ENCODE measurements around the gene S1PR5. TPM values are rescaled to one million over a fixed set of nuclear protein-coding genes. Genes with fewer than 3 reads are reported as not detected.
"Not testable (repeated sequence)": the region's sequence is repeated elsewhere in the genome, so short reads cannot be mapped to it uniquely, and the experiment has no call there.

The S1PR5 gene
- total RNA-seq, 1 donor from 2014 or later, result not detected

DNA sequence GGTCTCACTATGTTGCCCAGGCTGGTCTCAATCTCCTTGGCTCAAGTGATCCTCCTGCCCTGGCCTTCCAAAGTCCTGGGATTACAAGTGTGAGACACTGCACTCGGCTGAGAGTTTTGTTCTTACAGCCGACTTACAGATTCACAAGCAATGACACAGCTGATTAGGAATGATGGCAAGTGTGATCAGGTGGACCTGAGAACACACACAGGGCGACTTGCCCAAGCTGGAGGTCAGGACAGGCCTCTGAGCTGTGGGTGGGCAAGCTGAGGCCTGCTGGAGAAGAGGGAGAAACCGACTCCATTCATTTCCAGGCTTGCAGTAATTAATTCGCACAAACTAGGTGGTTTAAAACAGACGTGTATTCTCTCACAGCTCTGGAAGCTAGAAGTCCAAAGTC lies 18.4 kb upstream of the S1PR5 start:
- no peak overlapping the region for H3K4me3 ChIP-seq (ENCODE audit: low read depth, low read length)
- TF ChIP-seq, protein P1, sequence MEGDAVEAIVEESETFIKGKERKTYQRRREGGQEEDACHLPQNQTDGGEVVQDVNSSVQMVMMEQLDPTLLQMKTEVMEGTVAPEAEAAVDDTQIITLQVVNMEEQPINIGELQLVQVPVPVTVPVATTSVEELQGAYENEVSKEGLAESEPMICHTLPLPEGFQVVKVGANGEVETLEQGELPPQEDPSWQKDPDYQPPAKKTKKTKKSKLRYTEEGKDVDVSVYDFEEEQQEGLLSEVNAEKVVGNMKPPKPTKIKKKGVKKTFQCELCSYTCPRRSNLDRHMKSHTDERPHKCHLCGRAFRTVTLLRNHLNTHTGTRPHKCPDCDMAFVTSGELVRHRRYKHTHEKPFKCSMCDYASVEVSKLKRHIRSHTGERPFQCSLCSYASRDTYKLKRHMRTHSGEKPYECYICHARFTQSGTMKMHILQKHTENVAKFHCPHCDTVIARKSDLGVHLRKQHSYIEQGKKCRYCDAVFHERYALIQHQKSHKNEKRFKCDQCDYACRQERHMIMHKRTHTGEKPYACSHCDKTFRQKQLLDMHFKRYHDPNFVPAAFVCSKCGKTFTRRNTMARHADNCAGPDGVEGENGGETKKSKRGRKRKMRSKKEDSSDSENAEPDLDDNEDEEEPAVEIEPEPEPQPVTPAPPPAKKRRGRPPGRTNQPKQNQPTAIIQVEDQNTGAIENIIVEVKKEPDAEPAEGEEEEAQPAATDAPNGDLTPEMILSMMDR (conservative IDR thresholded peaks at IDR 0.05; ENCODE audit: low read depth, low read length), result no peak
- no peak for DNase-seq (ENCODE audit: low read depth)

- TF ChIP-seq, protein P1 (conservative IDR thresholded peaks at IDR 0.05; ENCODE audit: low read depth, low read length), result no peak
- no peak for DNase-seq (ENCODE audit: low read depth)
- no peak overlapping the region for H3K4me3 ChIP-seq (ENCODE audit: low read depth, low read length)
Observed at GRCh38 chr19:10533646-10534386, 16.6 kb upstream of the S1PR5 start.

DNA sequence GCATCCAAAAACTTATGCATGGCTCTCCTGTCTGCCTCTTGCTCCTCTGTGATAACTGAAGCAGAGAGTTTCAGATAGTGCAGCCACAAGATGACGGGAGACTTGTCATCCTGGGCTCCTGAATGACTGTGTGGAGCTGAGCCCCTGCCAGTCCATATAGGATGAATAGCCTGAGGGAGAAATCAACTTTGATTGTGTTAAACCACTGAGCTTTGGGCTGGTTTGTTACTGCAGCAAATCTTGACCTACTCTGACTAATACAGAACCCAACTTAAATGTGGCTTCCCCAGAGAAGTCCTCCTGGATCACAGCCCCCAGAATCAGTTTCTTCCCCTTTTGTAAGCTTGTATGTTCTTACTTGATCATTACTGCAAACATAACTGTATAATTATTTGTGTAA lies 15.2 kb upstream of the S1PR5 start:
- DNase-seq (ENCODE audit: low read depth), result no peak
- no peak overlapping the region for H3K4me3 ChIP-seq (ENCODE audit: low read depth, low read length)
- TF ChIP-seq, protein P1 (conservative IDR thresholded peaks at IDR 0.05; ENCODE audit: low read depth, low read length), result no peak

DNA sequence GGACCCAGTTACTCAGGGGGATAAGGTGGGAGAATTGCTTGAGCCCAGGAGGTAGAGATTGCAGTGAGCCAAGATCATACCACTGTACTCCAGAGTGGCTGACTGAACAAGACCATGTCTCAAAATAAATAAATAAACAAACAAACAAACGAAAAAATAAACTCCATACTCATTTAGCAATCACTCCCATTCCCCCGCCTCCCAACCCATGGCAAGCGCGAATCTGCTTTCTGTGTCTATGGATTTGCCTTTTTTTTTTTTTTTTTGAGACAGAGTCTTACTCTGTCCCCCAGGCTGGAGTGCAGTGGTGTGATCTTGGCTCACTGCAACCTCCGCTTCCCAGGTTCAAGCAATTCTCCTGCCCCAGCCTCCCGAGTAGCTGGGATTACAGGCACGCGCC lies 9.6 kb upstream of the S1PR5 start:
- H3K4me3 ChIP-seq (ENCODE audit: low read depth, low read length); DNase-seq (ENCODE audit: low read depth): not testable (repeated sequence)

DNA sequence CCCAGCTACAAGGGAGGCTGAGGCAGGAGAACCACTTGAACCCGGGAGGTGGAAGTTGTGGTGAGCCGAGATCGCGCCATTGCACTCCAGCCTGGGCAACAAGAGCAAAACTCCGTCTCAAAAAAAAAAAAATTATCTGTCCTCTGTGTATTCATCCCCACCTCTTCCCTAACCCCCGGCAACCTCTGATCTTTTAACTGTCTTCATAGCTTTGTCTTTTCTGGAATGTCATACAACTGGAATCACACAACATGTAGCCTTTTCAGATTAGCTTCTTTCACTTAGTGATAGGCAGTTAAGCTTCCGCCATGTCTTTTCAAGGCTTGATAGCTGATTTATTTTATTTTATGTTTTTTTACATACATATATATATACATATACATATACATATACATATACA lies 8.4 kb upstream of the S1PR5 start:
- DNase-seq (ENCODE audit: low read depth), result no peak
- no peak overlapping the region for H3K4me3 ChIP-seq (ENCODE audit: low read depth, low read length)
- TF ChIP-seq, protein P1 (conservative IDR thresholded peaks at IDR 0.05; ENCODE audit: low read depth, low read length), result no peak

- no peak for DNase-seq (ENCODE audit: low read depth)
- H3K4me3 ChIP-seq (ENCODE audit: low read depth, low read length), result no peak overlapping the region
- TF ChIP-seq, protein P1 (conservative IDR thresholded peaks at IDR 0.05; ENCODE audit: low read depth, low read length), result no peak
Observed at GRCh38 chr19:10523135-10523636, 5.9 kb upstream of the S1PR5 start.

GRCh38 chr19:10521461-10522171 lies 4.4 kb upstream of the S1PR5 start:
- TF ChIP-seq, protein P1 (conservative IDR thresholded peaks at IDR 0.05; ENCODE audit: low read depth, low read length), result no peak
- H3K4me3 ChIP-seq (ENCODE audit: low read depth, low read length), result no peak overlapping the region
- no peak for DNase-seq (ENCODE audit: low read depth)
